Measurements from ENCODE around the gene GLB1L2.

GLB1L2 gene

DNA sequence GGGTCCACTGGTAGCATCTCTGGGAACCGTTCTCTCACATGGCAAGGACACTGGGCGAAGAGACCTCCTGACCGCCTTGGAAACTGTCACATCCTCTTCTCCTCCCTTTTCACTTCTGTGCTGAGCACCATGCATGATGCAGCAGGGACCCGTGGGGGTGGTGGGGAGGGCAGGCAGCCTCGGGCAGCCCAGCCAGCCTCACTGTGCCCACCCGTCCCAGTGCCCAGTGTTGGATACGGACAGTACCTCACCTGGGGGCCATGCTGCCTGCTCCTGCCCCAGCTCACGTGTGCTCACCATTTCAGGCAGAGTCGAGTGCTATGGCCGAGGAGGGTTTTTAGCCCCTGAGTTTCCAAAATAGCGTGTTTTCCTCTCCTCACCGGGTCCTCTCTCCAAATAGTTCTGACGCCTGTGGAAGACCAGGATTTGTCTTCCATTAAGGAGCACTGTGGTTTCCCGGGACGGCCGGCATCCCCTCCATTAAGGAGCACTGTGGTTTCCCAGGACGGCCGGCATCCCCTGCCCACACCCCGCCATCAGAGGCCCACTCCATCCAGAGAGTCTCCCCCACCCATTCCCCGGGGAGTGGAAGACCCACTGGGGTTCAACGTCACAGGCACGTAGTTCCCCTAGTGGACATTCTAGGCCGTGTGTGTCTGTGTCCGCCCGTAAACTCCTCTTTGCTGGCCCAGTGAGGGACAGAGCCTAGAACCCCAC lies 57.8 kb downstream of the GLB1L2 start:
- DNase-seq = no peak

DNA sequence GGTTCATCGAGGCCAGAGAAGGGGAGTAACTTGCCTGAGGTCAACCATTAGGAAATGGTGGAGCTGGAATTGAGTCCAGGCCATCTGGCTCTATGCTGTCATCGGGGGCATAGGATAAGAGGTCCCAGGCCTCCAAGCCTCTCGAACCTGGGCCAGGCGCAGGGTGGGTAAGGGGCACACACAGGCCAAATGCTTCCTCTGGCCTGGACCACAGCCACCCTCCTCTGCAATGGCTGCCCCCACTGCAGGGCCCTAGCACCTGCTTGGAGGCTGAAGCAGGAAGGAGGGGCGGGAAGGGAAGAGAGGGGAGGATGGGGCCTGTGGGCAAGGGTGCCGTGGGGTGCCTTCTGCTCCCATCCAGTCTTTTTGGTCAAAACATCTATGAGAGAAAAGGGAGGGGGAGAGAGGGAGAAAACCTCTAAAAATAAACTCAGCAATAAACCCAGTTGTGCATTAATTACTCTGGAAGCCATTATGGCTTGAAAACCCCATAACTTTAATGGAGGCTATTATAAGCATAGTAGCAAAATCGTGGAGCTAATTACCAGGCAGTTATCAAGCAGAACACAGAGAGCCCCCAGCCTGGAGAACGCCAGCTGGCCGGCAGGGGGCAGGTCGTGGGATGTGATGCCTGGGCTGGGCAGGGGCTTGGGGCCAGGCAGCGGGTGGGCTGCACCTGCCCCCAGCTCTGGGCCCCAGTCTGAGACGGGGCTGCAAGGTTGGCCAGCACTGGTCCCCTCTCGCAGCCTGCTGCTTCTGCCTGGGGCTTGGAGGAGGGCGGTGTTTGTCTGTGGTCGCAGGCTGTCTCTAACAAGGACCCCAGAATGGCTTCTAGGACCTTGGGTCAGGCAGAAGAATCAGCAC lies 59.1 kb downstream of the GLB1L2 start:
- DNase-seq = no peak

DNA sequence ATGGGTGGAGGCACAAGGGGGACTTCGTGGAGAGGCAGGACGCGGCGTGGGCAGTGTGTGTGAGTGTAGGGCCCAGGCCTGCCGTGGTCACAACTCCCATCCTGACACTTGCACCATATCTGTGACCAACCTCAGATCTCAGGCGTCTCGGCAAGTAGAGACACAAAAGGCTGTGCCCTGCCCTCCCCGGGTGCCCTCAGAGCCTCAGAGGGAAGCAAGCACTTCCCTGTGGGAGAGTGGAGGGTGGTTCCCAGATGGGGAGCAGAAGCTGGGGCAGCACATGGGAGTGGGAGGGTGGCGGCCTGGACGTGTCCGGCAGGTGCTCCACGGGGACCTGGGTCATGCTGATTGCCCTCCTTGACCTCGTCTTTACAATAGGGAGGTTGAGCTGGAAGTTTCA lies 59.9 kb downstream of the GLB1L2 start:
- no peak for DNase-seq

DNA sequence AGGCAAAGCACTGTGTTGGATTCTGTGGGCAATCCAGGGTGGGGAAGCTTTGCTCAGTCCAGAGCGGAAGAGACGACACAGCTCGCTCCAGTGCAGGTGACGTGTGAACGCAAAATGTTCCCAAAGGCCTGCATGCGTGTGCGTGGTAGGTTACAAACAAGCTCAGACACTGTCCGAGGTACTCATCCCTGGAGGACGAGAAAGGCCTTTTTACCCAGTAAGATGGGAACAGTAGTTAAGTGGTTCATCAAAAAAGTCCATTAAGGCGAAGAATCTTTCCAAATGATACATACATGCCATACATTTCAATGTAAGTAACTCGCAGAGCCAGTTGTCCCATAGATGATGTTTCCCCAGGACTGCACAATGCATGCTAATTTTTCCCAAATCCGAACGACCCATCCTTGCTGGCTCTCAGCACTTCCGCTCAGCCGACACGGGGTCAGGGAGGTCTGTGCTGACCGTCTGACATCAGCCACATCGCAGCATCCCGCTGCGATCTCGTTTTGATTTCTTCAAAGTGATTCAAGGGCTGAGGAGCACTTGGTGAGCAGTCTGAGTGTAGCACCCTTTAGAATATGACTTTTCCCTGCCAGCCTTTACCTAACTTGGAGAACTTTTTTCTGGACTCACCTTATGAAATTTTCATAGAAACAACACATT lies 61.3 kb downstream of the GLB1L2 start:
- DNase-seq = no peak

DNA sequence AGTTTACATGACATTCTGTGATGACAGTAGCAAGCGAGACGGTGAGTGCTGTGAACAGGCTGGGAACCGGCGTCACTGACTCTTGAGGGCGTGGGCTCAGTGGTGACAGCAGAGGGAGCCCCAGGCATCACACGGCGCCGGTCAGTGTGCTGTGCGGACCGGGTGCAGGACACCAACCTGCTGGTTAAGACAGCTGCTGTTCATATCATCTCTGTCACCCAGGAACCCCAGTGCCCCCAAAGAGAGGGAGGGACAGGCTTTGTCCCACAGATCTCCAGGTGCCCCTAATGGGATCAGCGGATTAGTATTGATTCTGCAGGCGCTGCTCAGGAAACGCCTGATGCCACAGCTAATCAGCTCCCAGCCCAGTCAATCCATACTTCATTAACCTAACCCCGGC lies 61.9 kb downstream of the GLB1L2 start:
- DNase-seq = no peak

DNA sequence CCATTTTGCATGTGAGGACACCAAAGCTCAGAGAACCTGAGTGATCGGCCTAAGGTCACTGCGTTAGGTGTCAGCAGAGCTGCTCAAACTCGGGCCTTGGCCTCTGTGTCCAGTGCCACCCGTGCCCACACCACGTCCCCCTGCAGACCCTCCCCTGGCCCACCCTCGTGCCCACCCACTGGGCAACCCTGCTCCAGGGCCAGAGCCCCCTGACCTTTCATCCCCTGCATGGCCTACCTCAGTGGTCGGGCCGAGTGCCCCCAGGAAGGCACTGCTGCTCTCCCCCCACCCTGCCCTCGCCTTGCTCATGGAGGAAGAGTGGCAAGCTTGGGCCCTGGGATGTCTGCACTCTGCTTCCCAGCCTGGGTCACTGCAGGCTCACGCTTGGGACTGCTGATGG lies 62.5 kb downstream of the GLB1L2 start:
- no peak for DNase-seq

DNA sequence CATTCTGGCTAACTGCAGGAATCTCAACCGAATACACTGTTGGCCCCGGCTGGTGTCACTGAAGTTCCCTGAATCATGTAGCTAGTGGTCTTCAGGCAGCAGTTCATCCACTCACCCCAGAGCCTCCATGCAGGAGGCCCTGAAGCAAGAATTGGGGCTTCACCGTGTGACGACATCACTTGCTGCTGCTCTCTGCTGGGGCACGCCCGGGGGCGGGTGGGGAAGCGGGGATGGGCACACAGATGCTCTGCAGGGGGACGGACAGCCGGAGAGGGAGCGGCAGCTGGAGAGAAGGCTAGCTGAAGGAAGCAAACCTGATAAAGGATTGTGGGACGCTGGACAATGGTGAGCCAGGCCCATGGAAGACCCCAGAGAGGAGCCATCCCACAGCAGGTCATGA lies 63.2 kb downstream of the GLB1L2 start:
- no peak for DNase-seq

DNA sequence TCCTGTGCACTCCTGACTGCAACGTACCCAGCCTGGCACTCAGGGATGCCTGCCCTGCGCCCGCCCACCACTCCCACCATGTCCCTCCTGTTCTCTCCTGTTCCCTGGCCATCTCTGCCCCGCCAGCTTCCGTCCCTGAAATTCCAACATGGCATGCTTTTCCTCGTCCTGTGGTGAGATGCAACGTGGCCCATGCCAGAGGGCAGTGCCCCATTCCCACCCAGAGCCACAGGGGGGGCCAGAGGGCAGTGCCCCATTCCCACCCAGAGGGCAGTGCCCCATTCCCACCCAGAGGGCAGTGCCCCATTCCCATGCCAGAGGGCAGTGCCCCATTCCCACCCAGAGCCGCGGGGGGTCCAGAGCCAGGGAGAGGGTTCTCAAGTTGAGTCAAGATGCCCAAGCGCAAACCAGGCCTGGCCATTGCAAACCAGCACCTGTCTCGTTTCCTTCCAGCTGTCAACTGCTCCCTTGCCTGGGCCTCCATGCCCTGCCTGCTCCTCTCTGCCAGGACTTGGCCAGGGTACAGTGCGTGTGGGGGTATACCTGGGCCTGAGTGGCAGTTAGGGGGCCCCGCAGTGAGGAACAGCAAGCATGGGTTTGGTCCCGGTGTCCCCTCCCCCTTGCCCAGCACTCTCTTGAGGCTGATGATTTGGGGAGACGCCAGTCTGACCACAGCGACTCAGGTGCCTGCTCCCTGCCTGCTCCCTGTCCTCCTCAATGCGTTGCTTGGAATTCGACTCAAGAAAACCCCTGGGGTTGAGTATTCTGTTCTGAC lies 65.7 kb downstream of the GLB1L2 start:
- no peak for DNase-seq

DNA sequence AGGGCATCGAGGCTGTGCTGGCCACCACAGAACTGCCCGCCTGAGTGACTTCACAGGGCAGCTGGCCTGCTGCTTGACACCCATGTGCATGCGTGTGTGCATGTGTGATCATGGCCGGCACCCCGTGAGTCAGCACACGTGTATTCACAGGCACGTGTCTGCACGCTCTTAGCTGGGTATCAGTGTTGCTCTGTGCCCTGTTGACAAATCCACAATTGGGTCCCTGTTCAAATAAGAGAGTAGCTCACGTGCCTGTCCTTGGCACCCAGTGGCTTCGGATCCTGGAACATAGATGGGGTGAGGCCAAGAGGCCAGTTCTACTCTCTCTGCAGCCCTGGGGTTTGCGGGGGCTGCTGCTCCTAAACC lies 66.3 kb downstream of the GLB1L2 start:
- DNase-seq = no peak

DNA sequence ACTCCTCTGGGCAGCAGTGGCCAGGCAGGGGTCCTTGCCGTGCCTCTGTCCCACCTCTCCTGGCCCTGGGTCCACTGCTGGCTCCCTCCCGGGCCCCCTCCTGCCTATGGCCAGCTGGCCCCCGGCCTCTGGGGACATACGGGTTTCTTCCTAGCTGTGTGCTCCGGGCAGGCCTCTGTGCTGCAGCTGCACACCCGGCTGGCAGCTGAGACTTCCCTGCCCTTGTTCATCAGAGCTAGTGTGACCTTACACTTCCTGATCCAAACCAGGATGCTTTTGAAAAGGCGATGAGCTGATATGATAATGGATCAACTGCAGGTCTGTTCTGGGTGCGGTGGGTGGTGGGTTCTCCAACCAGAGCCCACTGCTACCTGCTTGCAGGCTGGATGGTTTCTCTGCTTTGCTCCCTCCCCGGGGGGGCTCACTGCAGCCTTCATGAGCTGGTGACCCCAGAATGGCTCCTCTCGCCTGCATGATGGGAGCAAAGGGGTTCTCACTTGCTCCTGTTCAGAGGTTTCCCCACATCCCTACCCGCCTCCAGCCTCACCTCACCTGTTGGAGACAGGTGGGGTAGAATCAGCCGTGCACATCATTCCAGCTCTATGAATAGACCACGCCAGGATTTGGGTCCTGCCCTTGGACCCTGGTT lies 67.0 kb downstream of the GLB1L2 start:
- DNase-seq = no peak

DNA sequence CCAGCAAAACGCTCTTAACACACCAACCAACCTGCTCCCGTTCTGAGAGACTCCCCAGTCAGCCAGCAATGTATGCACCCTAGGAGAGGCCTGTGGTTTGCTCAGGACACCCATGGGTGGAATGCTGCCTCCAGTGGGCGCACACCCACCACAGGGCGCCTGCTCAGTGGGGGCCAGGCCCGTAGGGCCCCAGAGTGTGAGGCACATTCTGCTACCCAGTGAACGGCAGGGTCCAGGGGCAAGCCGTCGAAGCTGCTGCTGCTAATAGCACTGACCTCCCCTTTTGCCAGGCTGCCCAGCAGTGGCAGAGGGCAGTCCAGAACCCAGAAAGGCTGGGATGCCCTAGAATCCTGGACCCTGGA lies 67.5 kb downstream of the GLB1L2 start:
- DNase-seq = no peak

DNA sequence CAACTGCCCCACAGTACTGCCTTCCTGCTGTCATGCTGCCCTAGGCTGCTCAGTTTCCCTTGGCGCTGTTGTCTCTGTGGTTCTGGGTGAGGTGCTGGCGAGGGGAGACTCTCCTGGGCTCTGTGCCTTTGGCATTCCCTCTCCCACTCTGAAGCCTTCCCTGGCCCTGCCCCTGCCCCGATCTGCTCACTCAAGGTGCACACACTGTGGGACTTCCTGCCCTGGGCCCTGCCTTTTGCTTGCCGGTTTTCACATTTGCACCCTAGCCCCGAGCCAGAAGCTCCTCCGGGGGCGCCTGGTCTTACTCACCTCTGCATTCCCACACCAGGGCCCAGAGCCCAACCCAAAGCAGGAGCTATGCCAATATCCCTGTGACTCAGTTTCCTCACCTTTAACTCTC lies 68.2 kb downstream of the GLB1L2 start:
- no peak for DNase-seq

DNA sequence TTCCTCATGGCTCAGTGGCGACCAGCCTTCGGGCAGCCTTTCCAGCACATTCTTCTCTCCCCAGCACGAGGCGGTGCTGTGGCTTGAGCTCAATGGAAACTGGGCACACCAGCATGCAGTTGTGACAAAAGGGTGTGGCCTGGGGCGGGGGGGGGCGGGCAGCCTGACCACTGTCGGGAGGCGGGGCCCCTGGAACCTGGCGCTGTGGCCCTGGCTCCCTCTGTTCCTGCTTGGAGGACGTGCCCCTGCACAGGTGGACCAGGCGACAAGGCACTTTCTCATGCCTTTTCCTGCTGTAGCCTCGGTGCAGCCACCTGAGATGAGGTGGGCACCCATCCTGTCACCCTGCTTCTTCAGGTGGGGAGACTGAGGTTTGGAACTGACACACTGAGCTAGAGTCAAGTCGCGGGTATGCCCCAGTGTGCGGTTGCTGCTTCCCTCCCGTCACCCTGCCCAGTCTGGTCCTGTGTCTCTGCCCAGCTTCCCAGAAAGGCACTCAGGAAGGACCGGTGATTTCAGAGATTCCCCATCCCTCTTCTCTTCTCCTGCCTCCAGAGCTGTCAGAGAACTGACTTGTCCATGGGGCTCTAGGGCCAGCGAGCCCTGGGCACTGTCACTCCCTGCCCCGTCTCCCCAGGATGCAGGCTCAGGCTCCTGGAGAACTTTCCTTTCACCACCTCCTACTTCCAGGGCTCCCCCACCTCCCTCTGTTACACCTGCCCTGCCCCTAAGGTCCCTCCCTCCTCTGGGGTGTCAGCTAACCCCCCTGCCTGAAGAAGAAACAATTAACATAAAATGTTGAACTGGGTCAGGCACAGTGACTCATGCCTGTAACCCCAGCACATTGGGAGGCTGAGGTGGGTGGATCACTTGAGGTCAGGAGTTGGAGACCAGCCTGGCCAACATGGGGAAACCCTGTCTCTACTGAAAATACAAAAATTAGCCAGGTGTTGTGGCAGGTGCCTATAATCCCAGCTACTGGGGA lies 70.3 kb downstream of the GLB1L2 start:
- DNase-seq = no peak

DNA sequence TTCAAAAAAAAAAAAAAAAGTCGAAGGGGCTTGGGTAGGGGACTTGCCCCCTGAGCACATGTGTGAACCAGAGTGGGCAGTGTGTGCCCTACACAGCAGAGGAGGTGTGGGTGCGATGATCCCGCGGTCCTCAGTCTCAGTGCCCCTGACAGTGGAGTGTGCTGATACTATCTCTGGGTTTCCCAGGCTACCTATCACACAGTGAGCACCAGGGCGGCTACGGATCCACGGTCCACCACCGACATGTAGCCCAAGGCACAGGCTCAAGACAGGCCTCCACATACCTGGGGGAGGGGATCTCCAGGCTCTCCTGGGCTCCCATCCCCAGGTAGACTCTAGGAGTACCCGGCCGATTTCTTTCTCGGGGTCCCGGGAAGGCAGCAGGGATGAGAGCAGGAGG lies 71.1 kb downstream of the GLB1L2 start:
- no peak for DNase-seq

DNA sequence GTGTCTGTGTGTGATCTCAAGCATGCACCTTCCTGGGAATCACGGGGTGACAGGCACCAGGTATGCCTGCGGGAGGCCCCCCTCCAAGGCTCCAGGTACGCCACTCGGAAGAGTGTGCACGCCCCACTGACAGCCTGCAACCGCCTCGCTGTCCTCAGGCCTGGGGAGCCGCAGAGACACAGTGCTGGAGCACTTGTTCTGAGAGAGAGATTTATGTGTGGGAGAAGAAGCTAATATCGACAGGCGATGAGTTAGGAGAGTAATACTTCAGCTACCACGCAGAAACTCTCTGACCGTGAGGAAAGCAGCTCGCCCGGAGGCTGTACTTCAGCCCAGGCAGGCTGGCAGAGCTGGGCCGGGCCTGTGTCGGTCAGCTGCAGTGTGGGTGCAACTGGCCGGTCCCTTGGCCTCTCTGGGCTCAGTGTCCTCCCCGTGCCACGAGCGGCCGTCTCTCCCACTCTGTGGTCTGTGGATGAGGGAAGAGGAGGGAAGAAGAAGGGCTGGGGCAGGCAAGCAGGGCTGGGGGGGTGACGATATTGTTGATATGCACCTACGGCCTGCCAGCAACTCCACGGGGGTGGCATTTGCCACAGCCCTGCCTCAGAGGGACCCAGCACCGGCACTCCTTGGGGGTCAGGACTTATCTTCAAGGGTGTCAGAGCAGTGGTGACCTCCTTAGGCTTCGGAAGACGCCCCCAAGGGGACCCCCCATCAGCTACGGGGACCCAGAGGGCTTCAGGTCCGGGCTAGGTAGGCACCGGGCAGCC lies 73.0 kb downstream of the GLB1L2 start:
- no peak for DNase-seq

DNA sequence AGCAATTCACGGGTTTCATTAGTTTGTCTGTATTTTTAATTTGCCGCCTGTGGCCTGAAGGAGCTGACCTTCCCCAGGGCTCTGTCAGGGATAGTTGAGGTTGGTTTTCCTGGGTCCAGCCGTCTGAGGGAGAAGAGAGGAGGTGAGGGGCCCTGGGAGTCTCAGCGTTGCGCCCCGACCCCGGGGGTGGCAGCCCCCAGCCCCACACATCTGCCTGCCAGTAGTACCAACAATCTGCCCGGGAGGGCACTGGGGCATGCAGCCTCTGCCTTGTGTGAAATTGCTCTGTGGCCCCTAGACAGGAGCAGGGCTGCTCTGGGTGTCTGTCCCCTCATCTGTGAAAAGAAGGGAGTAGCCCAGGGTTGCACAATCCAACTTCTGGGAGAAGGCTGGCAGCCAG lies 73.6 kb downstream of the GLB1L2 start:
- no peak for DNase-seq

DNA sequence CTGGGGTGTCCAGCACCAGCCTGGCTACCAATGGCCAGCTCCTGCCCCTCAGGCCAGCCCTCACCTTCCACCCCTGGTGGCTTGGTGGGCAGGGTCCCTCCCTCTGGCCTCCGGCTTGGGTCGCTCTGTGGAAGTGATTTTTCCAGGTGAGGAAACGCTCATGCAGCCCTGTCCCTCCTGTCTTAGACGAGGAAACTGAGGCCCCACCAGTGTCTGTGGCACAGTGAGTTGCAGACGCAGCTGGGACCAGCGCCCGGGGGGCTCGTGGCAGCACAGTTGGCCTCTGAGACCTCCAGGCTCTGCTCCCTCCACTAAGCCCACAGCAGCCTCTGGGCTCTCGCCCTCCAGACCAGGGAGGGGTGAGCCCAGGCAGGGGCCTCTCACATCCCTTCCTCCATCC lies 74.1 kb downstream of the GLB1L2 start:
- DNase-seq = no peak

DNA sequence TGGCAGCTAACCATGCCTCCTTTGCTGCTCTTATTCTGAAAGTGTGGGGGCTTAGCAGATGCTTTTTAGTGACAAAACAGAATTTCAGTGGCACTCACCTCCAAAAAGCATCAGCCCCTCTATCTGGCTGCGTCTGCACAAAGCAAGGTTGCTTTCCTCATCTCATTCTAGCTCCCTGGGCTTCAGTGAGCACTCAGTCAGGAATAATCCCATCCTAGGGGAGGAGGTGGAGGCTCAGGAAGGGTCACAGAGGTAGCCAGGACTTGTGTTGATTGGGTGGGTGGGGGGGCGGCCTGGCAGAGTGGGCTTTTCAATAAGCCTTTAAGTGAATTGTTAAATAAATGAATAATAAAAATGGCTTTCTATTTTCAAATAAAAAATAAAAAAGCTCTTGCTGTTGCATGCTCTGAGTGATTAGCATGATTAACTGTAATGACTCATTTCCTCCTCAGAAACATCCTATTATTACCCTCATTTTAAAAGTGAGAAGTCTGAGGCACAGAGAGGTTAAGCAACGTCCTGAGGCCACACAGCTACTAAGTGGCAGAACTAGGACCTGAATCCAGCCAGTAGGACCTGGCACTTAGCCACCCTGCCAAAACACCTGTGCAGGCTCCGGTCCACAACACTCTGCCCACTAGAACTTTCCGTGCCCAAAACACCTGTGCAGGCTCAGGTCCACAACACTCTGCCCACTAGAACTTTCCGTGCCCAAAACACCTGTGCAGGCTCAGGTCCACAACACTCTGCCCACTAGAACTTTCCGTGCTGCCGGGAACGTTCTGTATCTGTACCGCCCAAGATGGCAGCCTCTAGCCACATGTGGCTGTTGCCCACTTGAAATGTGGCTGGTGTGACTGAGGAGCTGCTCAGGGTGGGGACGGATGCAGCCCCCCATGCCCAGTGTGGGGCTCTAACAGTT lies 74.7 kb downstream of the GLB1L2 start:
- no peak for DNase-seq

DNA sequence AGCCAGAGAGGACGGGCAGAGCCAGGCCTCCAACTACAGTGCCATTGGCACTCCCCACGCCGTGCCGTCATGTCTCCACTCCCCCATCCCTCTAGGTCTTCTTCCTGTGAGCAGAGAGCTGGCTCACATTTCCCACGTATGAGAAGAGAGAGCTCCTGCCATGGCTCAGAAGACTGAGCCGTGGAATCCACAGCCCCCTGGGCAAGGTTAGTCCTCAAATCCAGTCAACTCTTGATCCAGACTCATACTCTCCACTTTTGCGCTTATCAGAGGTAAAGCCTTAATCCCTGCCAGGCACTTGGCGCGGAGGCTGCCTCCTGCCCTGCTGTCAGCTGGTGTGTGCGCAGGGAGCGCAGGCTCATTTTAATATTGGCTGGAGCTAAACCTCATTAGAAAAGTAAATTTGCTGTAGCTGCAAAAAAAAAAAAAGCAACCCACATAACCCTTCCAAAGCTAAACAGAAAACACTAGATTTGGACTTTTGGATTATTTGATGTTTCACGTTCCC lies 75.6 kb downstream of the GLB1L2 start:
- DNase-seq = no peak
